Naive thymus-derived CD8-positive, alpha-beta T cell (primary cell): ENCODE data around the gene UAP1L1. TPM values are rescaled to one million over a fixed set of nuclear protein-coding genes. Genes with fewer than 3 reads are reported as not detected.
"Not testable (repeated sequence)": the region's sequence is repeated elsewhere in the genome, so short reads cannot be mapped to it uniquely, and the experiment has no call there.

Source experiments
- ATAC-seq, 2 donors: fragments of 150-1000 bp; cut with Tn5 transposase in 1 of 2; sonication (Bioruptor Pico), chemical (Tn5 transposase) in 1 of 2; 1 replicate in 1 of 2; 2 replicates in 1 of 2; pipeline ENCODE4 v1.10.0; 2021; ENCODE audit warnings: mild to moderate bottlenecking in 2 of 2, moderate library complexity in 2 of 2
- POLR2A ChIA-PET: fragments of 350-600 bp; sonication (Branson Sonifier 250); formaldehyde crosslinking; loops from one replicate; lab custom pipeline; 2021; ENCODE audit warnings: antibody characterized with exemption; lab: Charles Lee
- DNase-seq, 10 donors: peaks; one replicate each; pipeline versions ENCODE4 v3.0.0 to v3.0.0-alpha.2; 2020 to 2022
- H3K27ac Mint-ChIP-seq, 10 donors: one replicate each; pipeline ENCODE4 v1.8.0; 2020 to 2022; ENCODE audit warnings: mild to moderate bottlenecking in 10 of 10, mixed read lengths in 10 of 10, moderate library complexity in 4 of 10, inconsistent platforms in 1 of 10
- H3K27me3 Mint-ChIP-seq, 5 donors: one replicate each; pipeline ENCODE4 v1.8.0; 2021 to 2022; ENCODE audit warnings: mixed read lengths in 5 of 5
- H3K36me3 Mint-ChIP-seq, 3 donors: one replicate each; pipeline ENCODE4 v1.8.0; 2020 to 2022; ENCODE audit warnings: mixed read lengths in 3 of 3, mild to moderate bottlenecking in 2 of 3, inconsistent platforms in 1 of 3
- H3K4me1 Mint-ChIP-seq, 4 donors: one replicate each; pipeline ENCODE4 v1.8.0; 2021 to 2022; ENCODE audit warnings: mixed read lengths in 4 of 4
- H3K4me3 Mint-ChIP-seq, 10 donors: one replicate each; pipeline ENCODE4 v1.8.0; 2020 to 2022; ENCODE audit warnings: mild to moderate bottlenecking in 10 of 10, mixed read lengths in 10 of 10, moderate library complexity in 6 of 10, inconsistent platforms in 1 of 10
- H3K9me3 Mint-ChIP-seq, 9 donors: one replicate each; pipeline ENCODE4 v1.8.0; 2020 to 2022; ENCODE audit warnings: mixed read lengths in 9 of 9, mild to moderate bottlenecking in 3 of 9, inconsistent platforms in 1 of 9, moderate library complexity in 1 of 9
- polyA plus RNA-seq, 3 donors: library from polyadenylated mRNA; unstranded; fragments of 300-500 nt; fragmentation: Illumina TruSeq; gene quantifications; one replicate each; pipeline ENCODE4 v1.2.3, GENCODE V29; 2021
- total RNA-seq, 8 experiments: library from RNA in 2 of 8; stranded (reverse) in 2 of 8; gene quantifications; one replicate each; pipeline ENCODE4 v1.2.3 and lab custom pipeline; 2021 to 2026

The UAP1L1 gene
- total and polyA plus RNA-seq, 5 experiments from 2014 or later = 2.3 to 28.7 (median 7.8) TPM

DNA sequence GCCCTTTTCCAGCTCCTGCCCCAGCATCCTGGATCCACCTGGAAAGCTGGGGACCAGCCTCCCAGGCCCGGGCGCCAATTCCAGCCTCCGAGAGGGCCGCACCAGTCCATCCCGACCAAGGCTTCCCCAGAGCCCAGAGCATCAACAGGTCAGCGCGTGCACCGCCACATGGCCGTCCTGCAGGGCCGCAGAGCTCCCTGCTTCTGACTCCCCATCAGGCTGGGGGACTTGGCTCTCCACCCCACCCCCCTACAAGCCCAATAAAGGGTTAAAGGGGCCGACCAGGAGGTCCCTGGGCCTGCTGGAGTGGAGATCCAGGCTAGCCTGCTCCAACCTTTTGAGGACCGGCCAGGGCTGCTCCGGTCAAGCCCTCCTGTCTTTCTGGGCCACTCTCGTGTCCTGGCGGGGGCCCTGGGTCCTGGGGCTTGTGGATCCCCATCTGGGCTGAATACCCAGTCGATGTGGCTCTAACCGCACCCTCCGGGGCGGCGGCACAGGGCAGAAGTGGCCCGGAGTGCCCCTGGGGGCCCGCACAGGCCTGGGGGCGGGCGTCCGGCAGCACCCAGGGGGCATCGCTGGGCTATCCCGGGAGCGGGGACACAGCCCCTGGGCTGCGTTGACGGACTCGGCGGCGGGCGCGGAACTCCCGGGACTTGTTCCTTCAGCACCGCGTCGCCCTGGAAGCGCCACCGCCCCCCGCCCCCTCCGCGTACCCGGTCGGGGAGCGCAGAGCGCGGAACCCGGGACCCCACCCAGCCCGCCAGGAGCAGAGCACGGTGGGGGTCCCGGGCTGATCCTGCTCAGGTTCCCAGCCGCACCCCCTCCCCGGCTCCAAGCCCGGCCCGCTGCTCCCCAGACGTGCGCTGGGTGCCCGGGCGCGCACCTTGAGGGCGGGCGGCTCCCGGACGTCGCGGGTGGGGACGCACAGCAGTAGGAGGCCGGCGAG is 24.0 kb upstream of the UAP1L1 start:
- H3K27me3 Mint-ChIP-seq = peaks cover 3 to 31% (median 13%) of the 10 kb centered on the region in 5 donors
- ATAC-seq (peak; percentile 46 to 56), DNase-seq (no peak)
- POLR2A ChIA-PET = interaction anchor here (0.7 to 1.2 kb wide), 2 partner anchors 17 to 356 kb away, joined by 3 to 4 read pairs; partner anchors contain the start of gene SAPCD2
- H3K36me3 Mint-ChIP-seq = peaks cover 0 to 3% (median 0%) of the 10 kb centered on the region in 3 donors
- H3K4me3 Mint-ChIP-seq = peak overlapping the region in 3 of 10 donors; percentile 19 to 47 (median 31)
- no peak overlapping the region for H3K27ac Mint-ChIP-seq
- peaks cover 0 to 6% (median under 1%) of the 10 kb centered on the region in 4 donors for H3K4me1 Mint-ChIP-seq
- H3K9me3 Mint-ChIP-seq = no peaks in the 10 kb centered on the region

DNA sequence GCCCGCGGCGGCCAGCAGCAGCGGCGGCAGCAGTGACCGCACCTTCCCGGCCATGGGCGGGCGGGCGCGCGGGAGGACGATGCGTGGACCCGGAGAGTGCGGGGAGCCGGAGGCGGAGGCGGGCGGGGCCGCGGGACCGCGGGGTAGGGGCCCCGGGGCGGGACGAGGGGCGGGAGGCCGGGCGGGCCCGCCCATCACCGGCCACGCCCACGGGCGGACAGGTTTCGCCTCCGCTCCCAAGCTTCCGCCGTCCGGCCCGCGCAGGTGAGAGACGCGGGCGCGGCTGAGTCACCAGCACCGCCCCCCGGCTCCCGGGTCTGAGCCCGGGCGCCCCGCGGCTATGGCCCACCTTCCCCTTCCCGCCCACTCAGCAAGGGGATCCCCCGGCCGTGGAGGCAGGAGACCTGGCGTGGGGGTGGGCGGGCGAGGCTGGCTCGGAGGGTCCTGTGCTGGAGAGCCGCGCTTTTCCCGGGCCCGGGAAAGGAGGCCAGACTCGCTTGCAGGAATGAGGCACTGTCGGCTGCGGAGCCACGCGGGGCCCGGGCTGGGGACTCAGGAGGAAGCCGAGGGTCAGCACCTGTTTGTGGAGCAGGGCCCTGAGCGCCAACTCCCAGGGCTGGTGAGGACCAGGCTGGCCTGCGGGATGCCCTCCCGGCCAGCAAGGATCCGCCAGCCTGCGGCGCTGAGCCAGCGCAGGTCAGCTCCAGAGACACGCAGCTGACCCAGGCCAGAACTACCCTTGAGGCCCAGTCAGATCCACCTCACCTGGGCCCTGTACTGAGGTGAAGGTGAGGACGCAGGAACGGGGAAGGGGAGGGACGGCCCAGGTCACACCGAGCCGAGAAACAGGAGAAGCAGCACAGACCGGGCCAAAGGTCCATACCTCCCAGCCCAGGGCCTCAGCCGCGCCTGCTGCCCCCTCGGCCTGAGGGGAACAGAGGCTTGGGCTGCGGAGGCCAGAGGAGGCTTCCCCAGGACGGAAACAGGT is 23.1 kb upstream of the UAP1L1 start, which contains the start of gene ENTPD2:
Gene ENTPD2, minus strand, starts transcription at position 118 of the 988 bp plus-strand sequence. Its CDS starts 64 bp downstream, at position 54.
- Mint-ChIP-seq H3K9me3 (no peaks in the 10 kb centered on the region), H3K36me3 (peaks cover 0 to 3% (median 0%) of the 10 kb centered on the region in 3 donors), H3K4me3 (peak within 1 kb of the TSS in 3 of 10 donors; percentile 19 to 47 (median 31)), H3K4me1 (peaks cover 0 to 6% (median under 1%) of the 10 kb centered on the region in 4 donors), H3K27me3 (peaks cover 3 to 29% (median 13%) of the 10 kb centered on the region in 5 donors), H3K27ac (no peak within 1 kb of the TSS)
- no peak for DNase-seq
- peak; percentile 59 to 65 for ATAC-seq
- POLR2A ChIA-PET = interaction anchor here (0.8 kb wide), 1 partner anchor 94 kb away, joined by 3 read pairs; no protein-coding TSS in a partner anchor

DNA sequence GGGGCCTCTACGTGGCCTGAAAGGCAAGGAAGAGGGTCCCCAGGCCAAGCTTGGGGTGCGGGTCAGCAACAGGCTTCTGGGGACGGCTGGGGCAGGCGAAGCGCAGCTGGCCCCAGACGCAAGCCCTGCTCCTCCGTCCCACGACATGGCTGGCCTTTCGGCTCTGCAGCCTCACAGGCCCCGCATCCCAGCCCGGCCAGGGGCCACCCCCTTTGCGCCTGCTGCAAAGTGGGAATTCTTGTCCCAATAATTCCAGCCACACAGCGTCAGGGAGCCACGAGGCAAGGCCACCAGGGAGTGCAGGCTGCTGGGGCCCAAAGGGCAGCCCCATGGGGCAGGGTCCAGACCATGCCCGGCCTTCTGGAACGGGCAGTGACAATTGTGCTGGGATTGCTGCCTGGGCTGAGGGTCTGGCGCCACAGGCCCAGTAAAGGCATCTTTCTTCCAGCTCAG is 22.4 kb upstream of the UAP1L1 start:
- ATAC-seq = no peak
- H3K27ac Mint-ChIP-seq = no peak overlapping the region
- H3K4me1 Mint-ChIP-seq = no peaks in the 10 kb centered on the region
- H3K36me3 Mint-ChIP-seq = no peaks in the 10 kb centered on the region
- DNase-seq = no peak
- H3K4me3 Mint-ChIP-seq = peak overlapping the region in 1 of 10 donors; percentile 33
- peaks cover 0 to 23% (median 7%) of the 10 kb centered on the region in 5 donors for H3K27me3 Mint-ChIP-seq
- POLR2A ChIA-PET = interaction anchor here (0.8 kb wide), 1 partner anchor 95 kb away, joined by 3 read pairs; no protein-coding TSS in a partner anchor
- H3K9me3 Mint-ChIP-seq = no peaks in the 10 kb centered on the region

DNA sequence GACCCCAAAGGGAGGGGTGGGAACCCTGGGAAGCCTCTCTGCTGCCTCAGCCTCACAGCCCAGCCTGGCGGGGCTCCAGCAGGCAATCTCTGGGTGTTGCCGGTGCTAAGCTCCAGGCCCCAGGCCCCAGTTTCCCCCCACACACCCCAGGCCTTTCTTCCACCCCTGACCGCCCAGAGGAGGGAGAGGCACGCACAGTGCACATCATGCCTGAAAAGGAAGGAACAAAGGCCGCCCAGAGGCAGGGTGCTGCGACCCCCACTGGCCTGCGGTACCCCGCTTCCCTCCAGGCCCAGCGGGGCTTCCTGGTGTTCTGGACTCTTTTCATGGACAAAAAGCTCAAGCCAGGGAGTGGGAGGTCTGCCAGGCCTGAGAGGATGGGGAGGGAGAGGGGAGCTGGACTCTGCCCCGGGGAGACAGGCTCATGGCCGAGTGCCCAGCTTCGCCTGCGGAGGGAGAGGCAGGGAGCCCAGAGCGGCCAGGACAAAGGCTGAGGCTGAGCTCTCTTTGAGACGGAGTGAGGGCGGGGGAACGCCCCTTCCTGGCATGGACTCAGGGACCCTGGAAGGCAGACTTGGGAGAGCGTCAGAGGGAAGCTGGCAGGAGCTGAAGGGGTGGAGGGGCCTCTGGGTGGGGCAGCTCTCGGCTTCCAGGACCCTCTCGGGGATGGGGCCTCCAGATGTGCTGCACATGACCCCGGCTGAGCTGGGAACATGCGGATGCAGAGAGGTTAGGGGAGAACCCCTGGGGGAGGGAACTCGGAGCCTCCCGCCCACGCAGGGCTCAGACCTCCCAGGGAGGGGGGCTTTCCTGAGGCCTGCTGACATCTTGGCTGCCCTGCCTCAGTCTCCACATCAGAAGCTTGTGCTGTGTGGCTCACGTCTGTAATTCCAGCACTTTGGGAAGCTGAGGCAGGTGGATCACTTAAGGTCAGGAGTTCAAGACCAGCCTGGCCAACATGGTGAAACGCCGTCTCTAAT is 21.6 kb upstream of the UAP1L1 start:
- Mint-ChIP-seq H3K4me1 (no peaks in the 10 kb centered on the region), H3K27me3 (peaks cover 0 to 16% (median under 1%) of the 10 kb centered on the region in 5 donors), H3K27ac (no peak overlapping the region), H3K9me3 (no peaks in the 10 kb centered on the region), H3K4me3 (no peak overlapping the region), H3K36me3 (no peaks in the 10 kb centered on the region)
- POLR2A ChIA-PET = interaction anchor here (0.8 kb wide), 1 partner anchor 96 kb away, joined by 3 read pairs; no protein-coding TSS in a partner anchor
- no peak for ATAC-seq
- DNase-seq = no peak

DNA sequence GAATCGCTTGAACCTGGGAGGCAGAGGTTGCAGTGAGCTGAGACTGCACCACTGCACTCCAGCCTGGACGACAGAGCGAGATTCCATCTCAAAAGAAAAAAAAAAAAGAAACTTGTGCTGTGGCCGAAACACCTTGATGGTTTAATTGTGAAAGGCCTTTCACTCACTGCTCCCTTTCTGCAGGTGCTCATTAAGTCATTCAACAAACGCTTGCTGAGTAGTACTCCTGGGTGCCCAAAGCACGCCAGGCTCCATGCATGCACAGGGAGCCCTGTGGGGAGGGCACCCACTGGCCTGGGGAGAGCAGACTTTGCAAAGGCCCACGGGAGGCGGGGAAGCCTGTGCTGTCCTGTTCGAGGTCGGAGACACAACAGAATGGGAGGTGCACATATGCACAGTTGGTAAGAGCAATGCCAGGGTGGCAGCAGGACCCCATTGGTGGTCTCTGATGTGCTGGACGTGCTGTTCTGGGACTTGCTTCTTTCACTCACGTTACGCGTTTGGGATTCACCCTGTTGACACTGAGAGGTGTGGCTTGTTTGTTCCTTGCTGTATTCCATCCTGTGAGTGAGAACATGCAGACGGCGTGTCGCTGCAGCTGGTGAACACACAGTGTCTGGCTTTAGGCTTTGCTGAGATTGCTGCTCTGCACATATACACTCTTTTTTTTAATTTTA is 20.4 kb upstream of the UAP1L1 start:
- no peaks in the 10 kb centered on the region for H3K9me3 Mint-ChIP-seq
- H3K36me3 Mint-ChIP-seq = no peaks in the 10 kb centered on the region
- H3K4me1 Mint-ChIP-seq = no peaks in the 10 kb centered on the region
- DNase-seq (no peak), ATAC-seq (no peak)
- H3K27ac Mint-ChIP-seq = no peak overlapping the region
- POLR2A ChIA-PET = no interaction called here
- peak overlapping the region in 2 of 10 donors; percentile 2 to 30 for H3K4me3 Mint-ChIP-seq
- H3K27me3 Mint-ChIP-seq = peaks cover 0 to 10% (median 0%) of the 10 kb centered on the region in 5 donors

DNA sequence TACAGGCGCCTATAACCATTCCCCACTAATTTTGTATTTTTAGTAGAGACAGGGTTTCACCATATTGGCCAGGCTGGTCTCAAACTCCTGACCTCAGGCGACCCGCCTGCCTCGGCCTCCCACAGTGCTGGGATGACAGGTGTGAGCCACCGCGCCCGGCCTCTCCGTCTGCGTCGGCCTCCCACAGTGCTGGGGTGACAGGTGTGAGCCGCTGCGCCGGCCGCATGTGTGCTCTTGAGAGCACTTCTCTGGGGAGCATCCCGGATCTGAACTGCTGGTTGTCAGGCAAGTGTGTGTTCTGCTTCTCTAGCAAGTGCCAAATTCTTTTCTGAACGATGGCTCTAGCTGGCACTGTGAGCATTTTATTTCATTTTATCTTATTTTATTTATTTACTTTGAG is 19.8 kb upstream of the UAP1L1 start:
- no peak for ATAC-seq
- DNase-seq = no peak
- no peak overlapping the region for H3K27ac Mint-ChIP-seq
- POLR2A ChIA-PET = no interaction called here
- no peaks in the 10 kb centered on the region for H3K4me1 Mint-ChIP-seq
- H3K36me3 Mint-ChIP-seq = no peaks in the 10 kb centered on the region
- no peaks in the 10 kb centered on the region for H3K9me3 Mint-ChIP-seq
- peaks cover 0 to 4% (median 0%) of the 10 kb centered on the region in 5 donors for H3K27me3 Mint-ChIP-seq
- H3K4me3 Mint-ChIP-seq = no peak overlapping the region

DNA sequence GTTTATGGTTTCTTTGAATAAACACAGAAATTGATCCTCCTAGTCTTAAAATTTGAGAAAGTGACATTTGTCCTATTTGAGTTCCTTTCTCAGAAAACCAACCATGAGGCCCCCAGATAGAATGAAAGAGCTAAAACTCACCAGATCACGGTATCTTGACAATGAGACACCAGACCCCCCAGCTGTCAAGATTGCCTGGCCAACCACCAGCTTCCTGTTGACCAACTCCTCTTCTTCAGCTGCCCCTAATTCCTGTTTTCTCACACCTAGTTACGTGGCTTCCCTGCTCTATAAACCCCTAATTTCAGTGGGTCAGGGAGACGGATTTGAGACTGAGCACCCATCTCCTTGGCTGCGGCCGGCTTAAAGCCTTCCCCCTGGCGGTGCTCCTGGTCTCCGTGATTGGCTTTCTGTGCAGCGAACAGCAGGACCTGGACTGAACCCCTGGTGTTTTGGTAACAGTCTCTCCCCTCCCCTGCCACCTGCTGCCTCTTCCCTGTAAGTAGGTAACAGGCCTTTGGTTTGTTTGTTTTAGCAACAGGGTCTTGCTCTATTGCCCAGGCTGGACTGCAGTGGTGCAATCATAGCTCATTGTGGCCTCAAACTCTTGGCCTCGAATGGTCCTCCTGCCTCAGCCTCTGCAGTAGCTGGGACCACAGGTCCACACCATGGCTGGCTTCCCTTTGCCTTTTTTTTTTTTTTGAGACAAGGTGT is 18.6 kb upstream of the UAP1L1 start:
- Mint-ChIP-seq H3K4me1 (no peaks in the 10 kb centered on the region), H3K27me3 (no peaks in the 10 kb centered on the region), H3K9me3 (no peaks in the 10 kb centered on the region), H3K27ac (no peak overlapping the region), H3K36me3 (no peaks in the 10 kb centered on the region), H3K4me3 (peak overlapping the region in 1 of 10 donors; percentile 20)
- ATAC-seq (no peak), DNase-seq (no peak)
- POLR2A ChIA-PET = interaction anchor here (0.9 kb wide), 1 partner anchor 12 kb away, joined by 6 read pairs; the partner anchor contains the start of gene SAPCD2

DNA sequence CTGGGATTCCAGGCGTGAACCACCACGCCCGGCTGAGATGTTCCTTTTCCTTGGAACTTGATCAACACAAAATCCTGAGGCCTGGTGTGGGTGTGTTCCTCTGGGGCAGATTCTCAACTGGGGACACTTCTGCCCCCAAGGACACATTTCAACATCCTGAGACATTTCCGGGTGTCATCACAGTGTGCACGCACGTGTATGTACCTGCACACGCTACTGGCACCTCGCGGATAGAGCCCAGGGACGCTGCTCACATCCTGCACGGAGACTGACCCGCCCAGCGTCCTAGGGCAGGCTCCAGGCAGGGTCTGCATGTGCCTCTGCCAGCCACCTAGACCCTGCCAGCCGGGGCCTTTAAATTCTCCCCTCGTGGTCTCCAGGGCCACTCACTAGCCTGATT is 14.9 kb upstream of the UAP1L1 start:
- H3K27me3 Mint-ChIP-seq = peaks cover 0 to 3% (median 0%) of the 10 kb centered on the region in 5 donors
- POLR2A ChIA-PET = no interaction called here
- ATAC-seq = no peak
- DNase-seq = no peak
- no peak overlapping the region for H3K4me3 Mint-ChIP-seq
- peaks cover 0 to 6% (median 3%) of the 10 kb centered on the region in 4 donors for H3K4me1 Mint-ChIP-seq
- H3K36me3 Mint-ChIP-seq = no peaks in the 10 kb centered on the region
- no peaks in the 10 kb centered on the region for H3K9me3 Mint-ChIP-seq
- H3K27ac Mint-ChIP-seq = no peak overlapping the region

DNA sequence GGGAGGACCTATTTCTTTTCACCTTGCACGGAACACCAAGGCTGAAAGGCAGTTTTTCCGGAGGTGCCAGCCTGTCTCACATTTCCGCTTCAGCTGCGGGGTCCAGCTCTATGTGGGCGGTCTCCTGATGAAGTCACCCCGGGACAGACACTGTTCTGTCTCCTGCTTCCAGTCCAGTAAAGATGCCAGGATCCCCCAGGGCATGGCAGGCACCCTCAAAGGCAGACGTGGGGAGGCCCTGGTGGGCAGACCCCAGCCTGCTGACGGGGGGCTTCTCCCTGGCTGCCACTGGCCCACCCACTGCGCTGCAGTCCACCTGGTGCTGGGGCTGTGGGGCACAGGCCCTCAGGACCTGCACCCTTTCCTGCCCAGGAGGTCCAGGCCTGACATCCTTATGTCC is 14.5 kb upstream of the UAP1L1 start:
- H3K4me1 Mint-ChIP-seq, POLR2A ChIA-PET, H3K27ac Mint-ChIP-seq, ATAC-seq, H3K36me3 Mint-ChIP-seq, H3K27me3 Mint-ChIP-seq, H3K4me3 Mint-ChIP-seq, DNase-seq, H3K9me3 Mint-ChIP-seq: not testable (repeated sequence)

DNA sequence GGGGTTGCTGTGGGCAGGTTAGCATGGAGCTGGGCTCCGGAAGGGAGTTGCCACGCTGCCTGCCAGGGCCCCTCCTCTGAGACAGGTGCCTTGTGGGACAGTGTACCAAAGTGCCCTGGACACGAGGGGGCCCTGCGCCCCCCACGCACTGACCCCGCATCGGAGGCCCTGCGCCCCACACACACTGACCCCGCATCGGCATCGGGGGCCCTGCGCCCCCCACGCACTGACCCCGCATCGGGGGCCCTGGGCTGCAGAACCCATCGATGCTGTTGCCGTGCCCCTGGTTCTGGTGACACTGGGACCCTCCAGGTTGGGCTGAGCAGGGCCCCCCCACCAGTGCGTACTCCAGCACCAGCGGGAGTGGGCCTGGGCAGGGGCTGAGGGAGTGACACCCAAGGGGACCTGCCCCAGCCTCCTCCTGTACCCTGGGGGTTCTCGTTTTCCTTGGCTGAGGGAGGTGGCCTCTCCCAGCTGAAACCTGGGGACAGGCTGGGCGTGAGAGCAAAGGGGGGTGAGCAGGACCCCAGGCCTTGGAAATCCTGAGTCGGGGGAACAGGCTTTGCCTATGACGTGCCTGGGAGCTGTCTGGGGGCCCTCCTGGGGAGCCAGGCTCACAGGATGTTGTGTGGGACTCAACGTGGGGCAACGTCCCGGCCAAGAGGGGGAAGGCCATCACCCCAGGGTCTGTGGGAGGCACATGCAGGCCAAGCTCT is 13.8 kb upstream of the UAP1L1 start:
- ATAC-seq (no peak), DNase-seq (no peak)
- Mint-ChIP-seq H3K27ac (no peak overlapping the region), H3K4me3 (no peak overlapping the region), H3K9me3 (no peaks in the 10 kb centered on the region), H3K4me1 (peaks cover 6 to 11% (median 7%) of the 10 kb centered on the region in 4 donors), H3K27me3 (peaks cover 0 to 8% (median 4%) of the 10 kb centered on the region in 5 donors), H3K36me3 (no peaks in the 10 kb centered on the region)
- POLR2A ChIA-PET = interaction anchor here (1.1 kb wide), 1 partner anchor 116 kb away, joined by 3 read pairs; no protein-coding TSS in a partner anchor
